HL-60 (cell line): ENCODE measurements around the gene FUT3.

ENCODE experiments used
- DNase-seq, 2 experiments: peaks; one replicate each; pipeline ENCODE4 v3.0.0-alpha.2; 2010 to 2020; ENCODE audit warnings: low read depth in 1 of 2, low spot score in 1 of 2
- H3K27ac ChIP-seq: fragments of 250-450 bp; sonication (Bioruptor Pico); replicated peaks from 2 replicates; pipeline ENCODE4 v1.5.1; 2020; ENCODE audit warnings: mild to moderate bottlenecking, moderate library complexity
- H3K27me3 ChIP-seq: fragments of 250-450 bp; sonication (Bioruptor Pico); 2 replicates; pipeline ENCODE4 v1.5.1; 2021; ENCODE audit warnings: mild to moderate bottlenecking, moderate library complexity; ENCODE audit not compliant: insufficient read depth, poor library complexity, severe bottlenecking
- H3K4me3 ChIP-seq: replicated peaks from 2 replicates; pipeline ENCODE4 v1.5.1; 2011; ENCODE audit warnings: mild to moderate bottlenecking, control low read depth, low read length; ENCODE audit not compliant: insufficient read depth
- CTCF ChIP-seq: IDR thresholded peaks from one replicate; pipeline ENCODE4 v1.5.1; 2011; ENCODE audit warnings: low read length, control low read depth, inconsistent platforms; ENCODE audit not compliant: insufficient read depth
- GABPA ChIP-seq: IDR thresholded peaks from 2 replicates; pipeline ENCODE4 v1.6.1; 2012; ENCODE audit warnings: low read depth
- POLR2AphosphoS5 ChIP-seq: IDR thresholded peaks from 2 replicates; pipeline ENCODE4 v1.6.1; 2012; ENCODE audit warnings: low read depth
- REST ChIP-seq: IDR thresholded peaks from 2 replicates; pipeline ENCODE4 v1.6.1; 2012; ENCODE audit warnings: low read depth; ENCODE audit not compliant: insufficient replicate concordance
- SPI1 ChIP-seq: IDR thresholded peaks from 2 replicates; pipeline ENCODE4 v1.6.1; 2012; ENCODE audit warnings: low read depth, mild to moderate bottlenecking, borderline replicate concordance

Gene FUT3

GRCh38 chr19:5814852-5815246 lies 36.4 kb downstream of the FUT3 start:
- no peak for DNase-seq
- Histone ChIP-seq H3K4me3 (no peak overlapping the region), H3K27me3 (peaks cover 6% of the 10 kb centered on the region), H3K27ac (no peak overlapping the region)
- TF ChIP-seq REST (no peak), CTCF (no peak), GABPA (no peak), POLR2AphosphoS5 (no peak), SPI1 (no peak)

GRCh38 chr19:5814123-5814851 lies 37.0 kb downstream of the FUT3 start:
- no peak for DNase-seq
- no peak overlapping the region for H3K4me3 ChIP-seq
- no peak for TF ChIP-seq CTCF
- TF ChIP-seq REST: no peak
- no peak for TF ChIP-seq GABPA
- no peak for TF ChIP-seq POLR2AphosphoS5
- TF ChIP-seq SPI1: no peak
- peaks cover 6% of the 10 kb centered on the region for H3K27me3 ChIP-seq
- no peak overlapping the region for H3K27ac ChIP-seq

GRCh38 chr19:5811117-5811516 lies 40.1 kb downstream of the FUT3 start:
- no peak for DNase-seq
- no peak for TF ChIP-seq POLR2AphosphoS5
- no peak for TF ChIP-seq SPI1
- no peak for TF ChIP-seq CTCF
- no peak for TF ChIP-seq GABPA
- TF ChIP-seq REST: no peak
- peaks cover 9% of the 10 kb centered on the region for H3K27me3 ChIP-seq
- H3K4me3 ChIP-seq: no peak overlapping the region
- H3K27ac ChIP-seq: no peak overlapping the region
